ENCODE data around the gene PDCD4. TPM values are rescaled to one million over a fixed set of nuclear protein-coding genes. Genes with fewer than 3 reads are reported as not detected.

The PDCD4 gene
- total and polyA plus RNA-seq, 2 of the 4 experiments (the other 2 are of a cell fraction) = 10.9 to 49.7 TPM

- no peak overlapping the region for H3K14ac ChIP-seq (replicated peaks; ENCODE audit: low read depth, low read length)
- no peak overlapping the region for H3K9ac ChIP-seq (ENCODE audit: low read depth, low read length)
- no peak overlapping the region for H4K8ac ChIP-seq (ENCODE audit: low read depth in 2 of 2, low read length in 2 of 2)
- ChIA-PET CTCF (no interaction called here), POLR2A (ENCODE audit: unreplicated experiment) (no interaction called here)
- no peak overlapping the region for H2AK9ac ChIP-seq (replicated peaks; ENCODE audit: low read depth, low read length, poor library complexity)
- WGBS, 2 experiments (ENCODE audit: extremely low coverage in 2 of 2, insufficient read length in 1 of 2) = no CpG with 5 or more reads among the region's 2 CpGs
- H3K9me3 ChIP-seq (ENCODE audit: control insufficient read depth, insufficient read depth, low read length) = no peaks in the 10 kb centered on the region
- no peak for TF ChIP-seq CTCF (conservative IDR thresholded peaks at IDR 0.05; ENCODE audit: low read depth, low read length)
- no peak for TF ChIP-seq NFE2L2 (IDR thresholded peaks at IDR 0.05; ENCODE audit: low read depth, low read length)
- TF ChIP-seq MAFK (IDR thresholded peaks at IDR 0.05; ENCODE audit: low read depth, low read length) = no peak
- TF ChIP-seq RAD21 (IDR thresholded peaks at IDR 0.05; ENCODE audit: low read length) = no peak
- TF ChIP-seq RFX5 (IDR thresholded peaks at IDR 0.05; ENCODE audit: low read depth, low read length) = no peak
- no peak for TF ChIP-seq RCOR1 (IDR thresholded peaks at IDR 0.05; ENCODE audit: insufficient replicate concordance, low read length)
- TF ChIP-seq MAZ (IDR thresholded peaks at IDR 0.05; ENCODE audit: borderline replicate concordance, low read depth, low read length) = no peak
- TF ChIP-seq USF2 (IDR thresholded peaks at IDR 0.05; ENCODE audit: low read depth, low read length) = no peak
- no peak for TF ChIP-seq ELK1 (IDR thresholded peaks at IDR 0.05; ENCODE audit: borderline replicate concordance, low read depth, low read length)
- TF ChIP-seq BHLHE40 (IDR thresholded peaks at IDR 0.05; ENCODE audit: low read depth, low read length) = no peak
- no peak for TF ChIP-seq SMC3 (IDR thresholded peaks at IDR 0.05; ENCODE audit: low read depth, low read length)
- TF ChIP-seq POLR2A (IDR thresholded peaks at IDR 0.05; ENCODE audit: low read depth, low read length) = no peak
- TF ChIP-seq CHD1 (IDR thresholded peaks at IDR 0.05; ENCODE audit: low read depth, low read length) = no peak
- TF ChIP-seq MXI1 (IDR thresholded peaks at IDR 0.05; ENCODE audit: borderline replicate concordance, low read depth, low read length) = no peak
- no peak for TF ChIP-seq FOS (IDR thresholded peaks at IDR 0.05; ENCODE audit: low read depth, low read length)
- no peak for TF ChIP-seq CEBPB (IDR thresholded peaks at IDR 0.05; ENCODE audit: low read depth, low read length)
- H2BK120ac ChIP-seq (ENCODE audit: low read depth, low read length) = no peak overlapping the region
- peaks cover 16% of the 10 kb centered on the region for H3K27me3 ChIP-seq (ENCODE audit: control insufficient read depth, insufficient read depth, low read length)
- H3K36me3 ChIP-seq (ENCODE audit: control insufficient read depth, insufficient read depth, low read length) = no peaks in the 10 kb centered on the region
- no peak overlapping the region for H3K4ac ChIP-seq (ENCODE audit: low read depth, low read length)
- dilution Hi-C loops (cut with HindIII; ENCODE audit: low sequenced_read_pairs, unreplicated experiment) = no loop called here
- BruUV-seq (replicated peaks) = no TSS peak
- H3K18ac ChIP-seq (ENCODE audit: low read depth, low read length) = no peak overlapping the region
- no peak overlapping the region for H2AFZ ChIP-seq (replicated peaks; ENCODE audit: low read length, poor library complexity)
- intact Hi-C loops (cut with micrococcal nuclease) = no loop called here
- no peak overlapping the region for H3K56ac ChIP-seq (ENCODE audit: extremely low read depth, insufficient read depth, low read length)
- no peaks in the 10 kb centered on the region for H3K4me1 ChIP-seq (ENCODE audit: control insufficient read depth, insufficient read depth, low read length)
- H3K79me1 ChIP-seq (ENCODE audit: low read depth in 1 of 2, low read length in 2 of 2) = no peaks in the 10 kb centered on the region
- no peak overlapping the region for H3K27ac ChIP-seq (ENCODE audit: insufficient read depth, low read length)
- no peak overlapping the region for H3K23ac ChIP-seq (ENCODE audit: low read depth, low read length)
- H2BK20ac ChIP-seq (ENCODE audit: low read depth, low read length) = no peak overlapping the region
- no peak overlapping the region for H2BK5ac ChIP-seq (ENCODE audit: low read depth, low read length, poor library complexity, severe bottlenecking)
- no peaks in the 10 kb centered on the region for H4K20me1 ChIP-seq (ENCODE audit: insufficient read depth, low read length)
- H3K9me1 ChIP-seq (ENCODE audit: insufficient read depth, low read length) = no peaks in the 10 kb centered on the region
- no peak overlapping the region for H2AK5ac ChIP-seq (ENCODE audit: low read depth, low read length)
- in situ Hi-C loops (cut with MboI; ENCODE audit: low sequenced_read_pairs) = no loop called here
- no peak overlapping the region for H4K5ac ChIP-seq (ENCODE audit: low read depth, low read length)
- H3K4me2 ChIP-seq (ENCODE audit: low read depth, low read length) = no peak overlapping the region
- ATAC-seq (ENCODE audit: low read depth) (no peak), DNase-seq (no peak)
- no peak overlapping the region for H2BK15ac ChIP-seq (ENCODE audit: low read depth, low read length)
- no peak overlapping the region for H4K91ac ChIP-seq (ENCODE audit: insufficient read depth, low read depth, low read length)
- no peak overlapping the region for H3K4me3 ChIP-seq (ENCODE audit: insufficient read depth, low read depth, low read length)
Observed at GRCh38 chr10:110843031-110843430, 28.7 kb upstream of the PDCD4 start.

Measured in IMR-90 (cell line).